GM21381 (cell line): ENCODE data around the gene RNF214.
"Not testable (repeated sequence)": the region's sequence is repeated elsewhere in the genome, so short reads cannot be mapped to it uniquely, and the experiment has no call there.

Experiments used
- ATAC-seq: cut with Tn5 transposase; IDR thresholded peaks from one replicate; pipeline ENCODE4 v1.9.1; 2021; ENCODE audit warnings: mild to moderate bottlenecking, moderate library complexity; ENCODE audit not compliant: unreplicated experiment

Gene RNF214

GRCh38 chr11:117197516-117198456 lies 34.7 kb upstream of the RNF214 start:
- ATAC-seq: no peak

GRCh38 chr11:117198613-117199012 lies 33.9 kb upstream of the RNF214 start:
- ATAC-seq: no peak

GRCh38 chr11:117199053-117199915 lies 33.2 kb upstream of the RNF214 start, which contains the start of gene TAGLN:
Gene TAGLN, plus strand, starts transcription at chr11:117199370. Its CDS starts 3,644 bp downstream, at chr11:117203014.
- no peak for ATAC-seq

GRCh38 chr11:117199916-117200812 lies 32.3 kb upstream of the RNF214 start:
- no peak for ATAC-seq

- ATAC-seq: no peak
Measured at GRCh38 chr11:117200813-117201657, 31.4 kb upstream of the RNF214 start.

GRCh38 chr11:117201658-117202305 lies 30.7 kb upstream of the RNF214 start:
- ATAC-seq: no peak

GRCh38 chr11:117202386-117203068 lies 29.9 kb upstream of the RNF214 start:
- ATAC-seq: no peak

GRCh38 chr11:117203069-117203407 lies 29.4 kb upstream of the RNF214 start:
- no peak for ATAC-seq

- no peak for ATAC-seq
Measured at GRCh38 chr11:117204283-117205080, 28.0 kb upstream of the RNF214 start.

- no peak for ATAC-seq
Measured at GRCh38 chr11:117205211-117205818, 27.2 kb upstream of the RNF214 start.

- not testable (repeated sequence) for ATAC-seq
Measured at GRCh38 chr11:117206111-117206510, 26.4 kb upstream of the RNF214 start.

- ATAC-seq: not testable (repeated sequence)
Measured at GRCh38 chr11:117206859-117207258, 25.6 kb upstream of the RNF214 start.

- not testable (repeated sequence) for ATAC-seq
Measured at GRCh38 chr11:117207481-117207880, 25.0 kb upstream of the RNF214 start.

- not testable (repeated sequence) for ATAC-seq
Measured at GRCh38 chr11:117208710-117209109, 23.8 kb upstream of the RNF214 start.

- ATAC-seq: not testable (repeated sequence)
Measured at GRCh38 chr11:117209351-117210125, 22.9 kb upstream of the RNF214 start.

- ATAC-seq: no peak
Measured at GRCh38 chr11:117210620-117211019, 21.9 kb upstream of the RNF214 start.
